IMR-90 (cell line): ENCODE measurements around the gene MYO1D. TPM values are rescaled to one million over a fixed set of nuclear protein-coding genes. Genes with fewer than 3 reads are reported as not detected.

Experiments used
- ATAC-seq: fragments of 200-7000 bp; cut with Tn5 transposase; 2 replicates; pipeline ENCODE4 v1.9.1; 2020; ENCODE audit warnings: low read depth, mild to moderate bottlenecking, moderate library complexity
- BruUV-seq: library from RNA; stranded (reverse); fragments of 400-500 nt; replicated peaks from 2 replicates; lab custom pipeline; 2021; lab: Mats Ljungman, UMichigan
- CTCF ChIA-PET: fragments of 300-600 bp; formaldehyde crosslinking; extraction: SDS; loops from one replicate; lab custom pipeline; 2021; ENCODE audit warnings: antibody characterized with exemption; lab: Yijun Ruan, JAX
- POLR2A ChIA-PET: fragments of 300-600 bp; sonication (Branson Sonifier 250); formaldehyde crosslinking; loops from one replicate; lab custom pipeline; 2022; ENCODE audit warnings: antibody characterized with exemption; ENCODE audit not compliant: unreplicated experiment; lab: Charles Lee
- DNase-seq: peaks from one replicate; pipeline ENCODE4 v3.0.0; 2013
- H2AFZ ChIP-seq: replicated peaks from 2 replicates; pipeline ENCODE3; 2013; ENCODE audit warnings: low read length, mild to moderate bottlenecking; ENCODE audit not compliant: poor library complexity
- H2AK5ac ChIP-seq: 2 replicates; pipeline ENCODE4 v1.6.1; 2013; ENCODE audit warnings: low read depth, low read length, inconsistent platforms
- H2AK9ac ChIP-seq: replicated peaks from 2 replicates; pipeline ENCODE3; 2013; ENCODE audit warnings: mild to moderate bottlenecking, low read depth, low read length, moderate library complexity; ENCODE audit not compliant: poor library complexity
- H2BK120ac ChIP-seq: 2 replicates; pipeline ENCODE4 v1.6.1; 2013; ENCODE audit warnings: low read depth, low read length, inconsistent platforms
- H2BK15ac ChIP-seq: 3 replicates; pipeline ENCODE4 v1.6.1; 2013; ENCODE audit warnings: low read depth, low read length, inconsistent platforms
- H2BK20ac ChIP-seq: 2 replicates; pipeline ENCODE4 v1.6.1; 2013; ENCODE audit warnings: low read depth, mild to moderate bottlenecking, inconsistent platforms, low read length, moderate library complexity
- H2BK5ac ChIP-seq: 2 replicates; pipeline ENCODE4 v1.6.1; 2013; ENCODE audit warnings: mild to moderate bottlenecking, low read depth, low read length, inconsistent platforms; ENCODE audit not compliant: poor library complexity, severe bottlenecking
- H3K14ac ChIP-seq: replicated peaks from 2 replicates; pipeline ENCODE4 v1.6.1; 2013; ENCODE audit warnings: low read depth, low read length, inconsistent platforms
- H3K18ac ChIP-seq: 2 replicates; pipeline ENCODE4 v1.6.1; 2013; ENCODE audit warnings: low read depth, low read length, control low read depth
- H3K23ac ChIP-seq: 2 replicates; pipeline ENCODE4 v1.6.1; 2013; ENCODE audit warnings: low read depth, low read length, inconsistent platforms
- H3K27ac ChIP-seq: 2 replicates; pipeline ENCODE4 v1.5.1; 2013; ENCODE audit warnings: mild to moderate bottlenecking, control low read depth, low read length; ENCODE audit not compliant: insufficient read depth
- H3K27me3 ChIP-seq: 2 replicates; pipeline ENCODE4 v1.6.1; 2013; ENCODE audit warnings: low read length; ENCODE audit not compliant: control insufficient read depth, insufficient read depth
- H3K36me3 ChIP-seq: 2 replicates; pipeline ENCODE4 v1.6.1; 2013; ENCODE audit warnings: low read length, mixed read lengths; ENCODE audit not compliant: control insufficient read depth, insufficient read depth
- H3K4ac ChIP-seq: 2 replicates; pipeline ENCODE4 v1.6.1; 2013; ENCODE audit warnings: low read depth, low read length, inconsistent platforms
- H3K4me1 ChIP-seq: 2 replicates; pipeline ENCODE4 v1.6.1; 2013; ENCODE audit warnings: low read length, mixed read lengths; ENCODE audit not compliant: control insufficient read depth, insufficient read depth
- H3K4me2 ChIP-seq: 2 replicates; pipeline ENCODE4 v1.6.1; 2013; ENCODE audit warnings: low read depth, mild to moderate bottlenecking, control low read depth, low read length, moderate library complexity
- H3K4me3 ChIP-seq: 2 replicates; pipeline ENCODE4 v1.5.1; 2013; ENCODE audit warnings: low read depth, mild to moderate bottlenecking, control low read depth, low read length, moderate library complexity; ENCODE audit not compliant: insufficient read depth
- H3K56ac ChIP-seq: 2 replicates; pipeline ENCODE4 v1.6.1; 2013; ENCODE audit warnings: low read length, inconsistent platforms; ENCODE audit not compliant: insufficient read depth; ENCODE audit errors: extremely low read depth
- H3K79me1 ChIP-seq, 2 experiments: 2 replicates each; pipeline ENCODE4 v1.6.1; 2013; ENCODE audit warnings: low read length in 2 of 2, inconsistent platforms in 1 of 2, low read depth in 1 of 2
- H3K9ac ChIP-seq: 2 replicates; pipeline ENCODE4 v1.6.1; 2013; ENCODE audit warnings: low read depth, low read length, control low read depth
- H3K9me1 ChIP-seq: 2 replicates; pipeline ENCODE4 v1.6.1; 2013; ENCODE audit warnings: low read length, inconsistent platforms; ENCODE audit not compliant: insufficient read depth
- H3K9me3 ChIP-seq: 2 replicates; pipeline ENCODE4 v1.6.1; 2013; ENCODE audit warnings: low read length; ENCODE audit not compliant: control insufficient read depth, insufficient read depth
- H4K20me1 ChIP-seq: 2 replicates; pipeline ENCODE4 v1.6.1; 2013; ENCODE audit warnings: low read length, inconsistent platforms; ENCODE audit not compliant: insufficient read depth
- H4K5ac ChIP-seq: 2 replicates; pipeline ENCODE4 v1.6.1; 2013; ENCODE audit warnings: mild to moderate bottlenecking, low read depth, low read length, control low read depth
- H4K8ac ChIP-seq, 2 experiments: 2 replicates each; pipeline ENCODE4 v1.6.1; 2013; ENCODE audit warnings: low read depth in 2 of 2, low read length in 2 of 2, control low read depth in 1 of 2, inconsistent platforms in 1 of 2
- H4K91ac ChIP-seq: 2 replicates; pipeline ENCODE4 v1.6.1; 2013; ENCODE audit warnings: low read depth, low read length, inconsistent platforms; ENCODE audit not compliant: insufficient read depth
- BHLHE40 ChIP-seq: fragments of 150-350 bp; IDR thresholded peaks from 2 replicates; pipeline ENCODE4 v1.6.1; 2016; ENCODE audit warnings: mild to moderate bottlenecking, low read depth, low read length
- CEBPB ChIP-seq: IDR thresholded peaks from 2 replicates; pipeline ENCODE4 v1.6.1; 2012; ENCODE audit warnings: low read depth, low read length, improper control_type of control experiment
- CHD1 ChIP-seq: IDR thresholded peaks from 2 replicates; pipeline ENCODE4 v1.6.1; 2012; ENCODE audit warnings: low read depth, low read length, improper control_type of control experiment
- FOS ChIP-seq: fragments of 150-350 bp; IDR thresholded peaks from 2 replicates; pipeline ENCODE4 v1.6.1; 2016; ENCODE audit warnings: low read depth, low read length
- MAFK ChIP-seq: IDR thresholded peaks from 2 replicates; pipeline ENCODE4 v1.6.1; 2012; ENCODE audit warnings: low read depth, low read length, improper control_type of control experiment
- MAZ ChIP-seq: IDR thresholded peaks from 2 replicates; pipeline ENCODE4 v1.6.1; 2012; ENCODE audit warnings: low read depth, mild to moderate bottlenecking, low read length, improper control_type of control experiment, moderate library complexity, borderline replicate concordance
- MXI1 ChIP-seq: IDR thresholded peaks from 2 replicates; pipeline ENCODE4 v1.6.1; 2012; ENCODE audit warnings: low read depth, mild to moderate bottlenecking, low read length, moderate library complexity, borderline replicate concordance
- NFE2L2 ChIP-seq: fragments of 150-350 bp; IDR thresholded peaks from 2 replicates; pipeline ENCODE4 v1.6.1; 2016; ENCODE audit warnings: low read depth, mild to moderate bottlenecking, low read length
- POLR2A ChIP-seq: IDR thresholded peaks from 2 replicates; pipeline ENCODE4 v1.6.1; 2012; ENCODE audit warnings: mild to moderate bottlenecking, low read depth, low read length
- RAD21 ChIP-seq: IDR thresholded peaks from 2 replicates; pipeline ENCODE4 v1.6.1; 2012; ENCODE audit warnings: low read length, improper control_type of control experiment
- RCOR1 ChIP-seq: IDR thresholded peaks from 2 replicates; pipeline ENCODE4 v1.6.1; 2012; ENCODE audit warnings: mild to moderate bottlenecking, low read length, improper control_type of control experiment; ENCODE audit not compliant: insufficient replicate concordance
- RFX5 ChIP-seq: IDR thresholded peaks from 2 replicates; pipeline ENCODE4 v1.8.0; 2012; ENCODE audit warnings: low read depth, mild to moderate bottlenecking, low read length, moderate library complexity
- SMC3 ChIP-seq: fragments of 150-350 bp; IDR thresholded peaks from 2 replicates; pipeline ENCODE4 v1.6.1; 2016; ENCODE audit warnings: low read depth, mild to moderate bottlenecking, antibody characterized with exemption, low read length, moderate library complexity
- WGBS, 2 experiments: methylation state at CpG; one replicate each; pipeline versions ENCODE4 v1.1.5 to v1.1.7; 2013; ENCODE audit warnings: missing lambda C conversion rate in 2 of 2; ENCODE audit not compliant: insufficient read length in 1 of 2; ENCODE audit errors: extremely low coverage in 2 of 2; 5-methylcytosine and 5-hydroxymethylcytosine counted together
- dilution Hi-C: fragments of 300-500 bp; cut with HindIII; formaldehyde crosslinking; loops from one replicate; pipeline ENCODE4 v1.14.3; 2018; ENCODE audit warnings: low sequenced_read_pairs; ENCODE audit not compliant: unreplicated experiment
- in situ Hi-C: fragments of 300-500 bp; cut with MboI; formaldehyde crosslinking; loops from 3 replicates; pipeline ENCODE4 v1.14.3; 2019; ENCODE audit warnings: low sequenced_read_pairs, inconsistent platforms, mixed read lengths
- intact Hi-C: fragments of 100-400 bp; cut with micrococcal nuclease; formaldehyde crosslinking; loops from 2 replicates; pipeline ENCODE4 v1.10.0; 2022
- polyA plus RNA-seq, 3 experiments: library from polyadenylated mRNA; depleted of rRNA; stranded (reverse); fragments of >200 nt; gene quantifications; 2 replicates each; pipeline ENCODE4 v1.2.3, GENCODE V29; 2012; ENCODE audit warnings: low replicate concordance in 1 of 3
- total RNA-seq: library from RNA; depleted of rRNA; stranded (reverse); fragments of >200 nt; gene quantifications from 2 replicates; pipeline ENCODE4 v1.2.3, GENCODE V29; 2012
- TF ChIP-seq, protein P1 (sequence below): fragments of 150-350 bp; IDR thresholded peaks from 2 replicates; pipeline ENCODE4 v1.6.1; 2016; ENCODE audit warnings: low read depth, mild to moderate bottlenecking, low read length, moderate library complexity, borderline replicate concordance
- TF ChIP-seq, protein P2 (sequence below): fragments of 150-350 bp; IDR thresholded peaks from 2 replicates; pipeline ENCODE4 v1.6.1; 2017; ENCODE audit warnings: mild to moderate bottlenecking, antibody characterized with exemption, low read length, low read depth
- TF ChIP-seq, protein P3 (sequence below): conservative IDR thresholded peaks from 2 replicates; pipeline ENCODE4 v1.5.1; 2012; ENCODE audit warnings: mild to moderate bottlenecking, low read depth, low read length, improper control_type of control experiment

MYO1D gene
- total and polyA plus RNA-seq, 2 of the 4 experiments (the other 2 are of a cell fraction) = 0.63 to 0.90 TPM

DNA sequence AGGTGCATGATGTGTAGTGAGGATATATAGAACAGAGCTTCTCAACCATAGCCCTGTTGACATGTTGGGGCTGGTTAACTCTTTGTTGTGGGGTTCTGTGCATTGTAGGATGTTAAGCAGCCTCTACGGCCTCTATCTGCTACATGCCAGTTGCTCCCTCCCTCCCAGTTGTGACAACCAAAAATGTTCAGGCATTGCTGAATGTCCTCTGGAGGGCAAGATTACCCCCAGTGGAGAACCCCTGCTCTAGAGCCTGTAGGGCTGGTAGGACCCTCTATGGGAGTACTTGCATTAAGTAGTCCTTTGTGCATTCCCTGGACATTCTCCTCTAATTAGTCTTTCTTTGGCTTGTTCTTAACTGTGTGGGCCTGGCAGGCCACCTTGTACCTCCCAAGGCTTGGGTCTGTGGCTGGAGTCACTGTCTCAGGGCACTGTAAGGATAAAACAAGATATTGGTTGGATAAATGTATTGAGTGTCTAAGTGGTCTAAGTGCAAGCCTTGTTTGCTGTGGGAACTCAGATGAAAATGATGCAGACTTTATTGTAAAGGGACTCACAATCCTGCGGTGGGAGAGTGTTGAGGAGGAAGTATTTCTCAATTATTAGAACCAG lies 19.8 kb upstream of the MYO1D start:
- no peaks in the 10 kb centered on the region for H3K79me1 ChIP-seq
- H3K27ac ChIP-seq = no peak overlapping the region
- no peak overlapping the region for H4K91ac ChIP-seq
- H3K9me1 ChIP-seq = no peaks in the 10 kb centered on the region
- no TSS peak for BruUV-seq
- ATAC-seq (no peak), DNase-seq (no peak)
- no peak overlapping the region for H2BK20ac ChIP-seq
- H2BK5ac ChIP-seq = no peak overlapping the region
- H4K5ac ChIP-seq = no peak overlapping the region
- H3K14ac ChIP-seq = no peak overlapping the region
- H2BK120ac ChIP-seq = no peak overlapping the region
- peak overlapping the region; percentile 41 for H2AFZ ChIP-seq
- H3K36me3 ChIP-seq = no peaks in the 10 kb centered on the region
- H3K4ac ChIP-seq = no peak overlapping the region
- H3K23ac ChIP-seq = no peak overlapping the region
- ChIA-PET CTCF (interaction anchor here (1.4 kb wide), 1 partner anchor 19 kb away, joined by 4 read pairs; no protein-coding TSS in a partner anchor), POLR2A (no interaction called here)
- H3K9me3 ChIP-seq = no peaks in the 10 kb centered on the region
- no CpG with 5 or more reads among the region's 2 CpGs for WGBS, 2 experiments
- dilution Hi-C loops = no loop called here
- TF ChIP-seq, protein P1, sequence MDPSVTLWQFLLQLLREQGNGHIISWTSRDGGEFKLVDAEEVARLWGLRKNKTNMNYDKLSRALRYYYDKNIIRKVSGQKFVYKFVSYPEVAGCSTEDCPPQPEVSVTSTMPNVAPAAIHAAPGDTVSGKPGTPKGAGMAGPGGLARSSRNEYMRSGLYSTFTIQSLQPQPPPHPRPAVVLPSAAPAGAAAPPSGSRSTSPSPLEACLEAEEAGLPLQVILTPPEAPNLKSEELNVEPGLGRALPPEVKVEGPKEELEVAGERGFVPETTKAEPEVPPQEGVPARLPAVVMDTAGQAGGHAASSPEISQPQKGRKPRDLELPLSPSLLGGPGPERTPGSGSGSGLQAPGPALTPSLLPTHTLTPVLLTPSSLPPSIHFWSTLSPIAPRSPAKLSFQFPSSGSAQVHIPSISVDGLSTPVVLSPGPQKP = no peak
- TF ChIP-seq RCOR1 (no peak), FOS (no peak), BHLHE40 (no peak), MAFK (no peak), MAZ (no peak), CEBPB (no peak), POLR2A (no peak), MXI1 (no peak), RFX5 (no peak), CHD1 (no peak), RAD21 (no peak), NFE2L2 (no peak), SMC3 (no peak)
- TF ChIP-seq, protein P2, sequence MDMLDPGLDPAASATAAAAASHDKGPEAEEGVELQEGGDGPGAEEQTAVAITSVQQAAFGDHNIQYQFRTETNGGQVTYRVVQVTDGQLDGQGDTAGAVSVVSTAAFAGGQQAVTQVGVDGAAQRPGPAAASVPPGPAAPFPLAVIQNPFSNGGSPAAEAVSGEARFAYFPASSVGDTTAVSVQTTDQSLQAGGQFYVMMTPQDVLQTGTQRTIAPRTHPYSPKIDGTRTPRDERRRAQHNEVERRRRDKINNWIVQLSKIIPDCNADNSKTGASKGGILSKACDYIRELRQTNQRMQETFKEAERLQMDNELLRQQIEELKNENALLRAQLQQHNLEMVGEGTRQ = no peak
- TF ChIP-seq, protein P3, sequence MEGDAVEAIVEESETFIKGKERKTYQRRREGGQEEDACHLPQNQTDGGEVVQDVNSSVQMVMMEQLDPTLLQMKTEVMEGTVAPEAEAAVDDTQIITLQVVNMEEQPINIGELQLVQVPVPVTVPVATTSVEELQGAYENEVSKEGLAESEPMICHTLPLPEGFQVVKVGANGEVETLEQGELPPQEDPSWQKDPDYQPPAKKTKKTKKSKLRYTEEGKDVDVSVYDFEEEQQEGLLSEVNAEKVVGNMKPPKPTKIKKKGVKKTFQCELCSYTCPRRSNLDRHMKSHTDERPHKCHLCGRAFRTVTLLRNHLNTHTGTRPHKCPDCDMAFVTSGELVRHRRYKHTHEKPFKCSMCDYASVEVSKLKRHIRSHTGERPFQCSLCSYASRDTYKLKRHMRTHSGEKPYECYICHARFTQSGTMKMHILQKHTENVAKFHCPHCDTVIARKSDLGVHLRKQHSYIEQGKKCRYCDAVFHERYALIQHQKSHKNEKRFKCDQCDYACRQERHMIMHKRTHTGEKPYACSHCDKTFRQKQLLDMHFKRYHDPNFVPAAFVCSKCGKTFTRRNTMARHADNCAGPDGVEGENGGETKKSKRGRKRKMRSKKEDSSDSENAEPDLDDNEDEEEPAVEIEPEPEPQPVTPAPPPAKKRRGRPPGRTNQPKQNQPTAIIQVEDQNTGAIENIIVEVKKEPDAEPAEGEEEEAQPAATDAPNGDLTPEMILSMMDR = no peak
- H3K4me3 ChIP-seq = no peak overlapping the region
- no peak overlapping the region for H3K4me2 ChIP-seq
- no peak overlapping the region for H2AK5ac ChIP-seq
- no peak overlapping the region for H3K56ac ChIP-seq
- no peak overlapping the region for H2BK15ac ChIP-seq
- H3K4me1 ChIP-seq = no peaks in the 10 kb centered on the region
- no peak overlapping the region for H4K8ac ChIP-seq
- peaks cover 6% of the 10 kb centered on the region for H3K27me3 ChIP-seq
- in situ Hi-C loops = no loop called here
- H3K18ac ChIP-seq = no peak overlapping the region
- no peaks in the 10 kb centered on the region for H4K20me1 ChIP-seq
- no peak overlapping the region for H3K9ac ChIP-seq
- intact Hi-C loops = no loop called here
- H2AK9ac ChIP-seq = no peak overlapping the region
